PC-3 (cell line): ENCODE results near the gene CNTN2.

ENCODE experiments used
- CTCF ChIP-seq: fragments of 300-600 bp; sonication (generic); conservative IDR thresholded peaks from 2 replicates; pipeline ENCODE4 v1.5.1; 2017; ENCODE audit warnings: antibody characterized with exemption, low read depth, mild to moderate bottlenecking, low read length
- EZH2 ChIP-seq: fragments of 300-600 bp; sonication (generic); IDR thresholded peaks from one replicate; pipeline ENCODE4 v1.6.1; 2017; ENCODE audit warnings: antibody characterized with exemption, mild to moderate bottlenecking, low read length; ENCODE audit not compliant: unreplicated experiment

GRCh38 chr1:205069371-205070125 is 26.5 kb downstream of the CNTN2 start:
- TF ChIP-seq EZH2 = no peak
- TF ChIP-seq CTCF = no peak
